Pancreas (tissue), 10 donors: ENCODE data around the gene TM7SF3. TPM values are rescaled to one million over a fixed set of nuclear protein-coding genes. Genes with fewer than 3 reads are reported as not detected.
"Not testable (repeated sequence)": the region's sequence is repeated elsewhere in the genome, so short reads cannot be mapped to it uniquely, and the experiment has no call there.

Source experiments
- ATAC-seq, 4 donors: fragments of 200-7000 bp; cut with Tn5 transposase; one replicate each; pipeline versions ENCODE4 v1.8.0 to v1.9.1; 2020; ENCODE audit warnings: mild to moderate bottlenecking in 4 of 4, moderate library complexity in 4 of 4
- DNase-seq, 6 donors: peaks; one replicate each; pipeline ENCODE4 v3.0.0-alpha.2; 2020
- FAIRE-seq: peaks from 2 replicates; lab custom pipeline; 2012; peaks lifted over from hg19 to GRCh38; lab: Jason Lieb, UNC
- H3K27ac ChIP-seq, 4 donors: fragments of 200-600 bp; sonication (generic); 1 replicate in 3 of 4; 2 replicates in 1 of 4; pipeline versions ENCODE4 v1.5.0 to v1.8.0; 2020
- H3K27me3 ChIP-seq, 4 donors: fragments of 200-600 bp; one replicate each; pipeline ENCODE4 v1.8.0; 2021
- H3K36me3 ChIP-seq, 3 donors: fragments of 200-600 bp; sonication (generic) in 1 of 3; one replicate each; pipeline versions ENCODE4 v1.5.0 to v1.8.0; 2020 to 2021
- H3K4me1 ChIP-seq, 3 donors: fragments of 200-600 bp; one replicate each; pipeline ENCODE4 v1.8.0; 2021
- H3K4me3 ChIP-seq, 4 donors: fragments of 200-600 bp; sonication (generic) in 2 of 4; one replicate each; pipeline versions ENCODE4 v1.5.0 to v1.8.0; 2020 to 2021
- H3K9me3 ChIP-seq, 4 donors: fragments of 200-600 bp; one replicate each; pipeline ENCODE4 v1.8.0; 2021
- WGBS, 2 donors: extraction: QIAGEN DNeasy Blood & Tissue Kit; methylation state at CpG; one replicate each; pipeline ENCODE4 v1.1.7; 2013; 5-methylcytosine and 5-hydroxymethylcytosine counted together
- intact Hi-C, 3 donors: fragments of 100-400 bp; cut with DNase I; formaldehyde crosslinking; loops; one replicate each; pipeline versions ENCODE4 v1.11.1 to v1.14.2; 2022
- polyA plus RNA-seq, 2 donors: library from polyadenylated mRNA; stranded (reverse); fragments of 200-250 nt; gene quantifications; one replicate each; pipeline ENCODE4 v1.2.3, GENCODE V29; 2013
- total RNA-seq, 6 donors: library from RNA; stranded (reverse); fragmentation: NEBNext Ultra II Directional in 4 of 6; extraction: Animal tissue kit (Norgen Biotek cat#: 25700) in 4 of 6; gene quantifications; one replicate each; pipeline versions ENCODE4 v1.2.1 to v1.2.4, GENCODE V29; 2021 to 2023
- TF ChIP-seq, protein P1 (sequence below), 4 donors: fragments of 200-600 bp; sonication (generic) in 3 of 4; IDR thresholded peaks; one replicate each; pipeline versions ENCODE4 v1.5.0 to v1.8.0; 2021; ENCODE audit warnings: antibody characterized with exemption in 4 of 4
- donor health status: healthy with polysubstance abuse.
- donor health status: DM: no; HTN: no; CAD: no; lungs with moderate emphysema.
- donor health status: DM: no; HTN: no; CAD: no.
- donor health status: control.
- donor health status: control.
- donor health status: Bipolar disorder and iron deficiency.
- donor health status: DM: yes; HTN: yes; CAD: no.
- donor health status: DM: no; HTN: no; CAD: no.
- donor health status: DM: no; HTN: no; CAD: no.
- donor health status: DM: yes; HTN: yes; CAD: no.

TM7SF3 gene
- total and polyA plus RNA-seq, 8 donors = 16.8 to 67.6 (median 51.6) TPM

DNA sequence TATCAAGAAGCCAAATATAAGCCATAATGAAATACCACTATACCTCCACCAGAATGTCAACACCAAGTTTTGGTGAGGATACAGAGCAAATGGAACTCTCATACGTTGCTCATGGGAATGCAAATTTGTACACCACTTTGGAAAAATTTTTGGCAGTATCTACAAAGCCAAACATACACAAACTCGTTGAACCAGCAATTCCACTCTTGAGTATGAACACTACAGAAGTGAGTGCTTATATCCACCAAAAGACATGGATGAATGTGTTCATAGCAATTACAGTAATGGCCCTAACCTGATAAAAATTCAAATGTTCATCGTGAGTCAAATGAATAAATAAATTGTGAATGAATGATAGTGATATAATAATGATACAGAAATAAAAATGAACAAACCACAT, 43.4 kb upstream of the TM7SF3 start:
- H3K27me3 ChIP-seq = no peaks in the 10 kb centered on the region
- WGBS, 2 donors = 55 to 66% methylated on average over 3 of the region's 3 CpGs
- DNase-seq = no peak

DNA sequence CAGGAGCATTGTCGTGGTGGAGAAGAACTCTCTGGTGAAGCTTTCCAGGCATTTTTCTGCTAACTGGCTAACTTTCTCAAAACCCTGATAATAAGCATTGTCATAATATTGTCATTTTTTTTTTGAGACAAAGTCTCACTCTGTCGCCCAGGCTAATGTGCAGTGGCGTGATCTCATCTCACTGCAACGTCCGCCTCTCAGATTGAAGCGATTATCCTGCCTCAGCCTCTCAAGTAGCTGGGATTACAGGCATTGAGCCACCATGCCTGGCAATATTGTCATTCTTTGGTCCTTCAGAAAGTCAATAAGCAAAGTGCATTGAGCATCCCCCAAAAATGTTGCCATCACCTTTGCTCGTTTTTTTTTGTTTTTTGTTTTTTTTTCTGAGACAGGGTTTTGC, 41.8 kb upstream of the TM7SF3 start:
- Histone ChIP-seq H3K36me3 (no peaks in the 10 kb centered on the region), H3K27ac (no peak overlapping the region), H3K27me3 (no peaks in the 10 kb centered on the region), H3K4me1 (no peaks in the 10 kb centered on the region), H3K9me3 (no peaks in the 10 kb centered on the region), H3K4me3 (no peak overlapping the region)
- no peak for FAIRE-seq
- intact Hi-C loops = no loop called here
- TF ChIP-seq, protein P1, sequence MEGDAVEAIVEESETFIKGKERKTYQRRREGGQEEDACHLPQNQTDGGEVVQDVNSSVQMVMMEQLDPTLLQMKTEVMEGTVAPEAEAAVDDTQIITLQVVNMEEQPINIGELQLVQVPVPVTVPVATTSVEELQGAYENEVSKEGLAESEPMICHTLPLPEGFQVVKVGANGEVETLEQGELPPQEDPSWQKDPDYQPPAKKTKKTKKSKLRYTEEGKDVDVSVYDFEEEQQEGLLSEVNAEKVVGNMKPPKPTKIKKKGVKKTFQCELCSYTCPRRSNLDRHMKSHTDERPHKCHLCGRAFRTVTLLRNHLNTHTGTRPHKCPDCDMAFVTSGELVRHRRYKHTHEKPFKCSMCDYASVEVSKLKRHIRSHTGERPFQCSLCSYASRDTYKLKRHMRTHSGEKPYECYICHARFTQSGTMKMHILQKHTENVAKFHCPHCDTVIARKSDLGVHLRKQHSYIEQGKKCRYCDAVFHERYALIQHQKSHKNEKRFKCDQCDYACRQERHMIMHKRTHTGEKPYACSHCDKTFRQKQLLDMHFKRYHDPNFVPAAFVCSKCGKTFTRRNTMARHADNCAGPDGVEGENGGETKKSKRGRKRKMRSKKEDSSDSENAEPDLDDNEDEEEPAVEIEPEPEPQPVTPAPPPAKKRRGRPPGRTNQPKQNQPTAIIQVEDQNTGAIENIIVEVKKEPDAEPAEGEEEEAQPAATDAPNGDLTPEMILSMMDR (IDR thresholded peaks at IDR 0.05) = no peak
- no peak for DNase-seq
- WGBS, 2 donors = 78 to 85% methylated on average over 7 of the region's 7 CpGs
- ATAC-seq = no peak

More for the DNA sequence above, 43.4 kb upstream of the TM7SF3 start:
- H3K36me3 ChIP-seq = no peaks in the 10 kb centered on the region
- no peak overlapping the region for H3K27ac ChIP-seq
- ATAC-seq (no peak), FAIRE-seq (no peak)
- no peaks in the 10 kb centered on the region for H3K4me1 ChIP-seq
- TF ChIP-seq, protein P1 (IDR thresholded peaks at IDR 0.05) = no peak
- H3K9me3 ChIP-seq = no peaks in the 10 kb centered on the region
- intact Hi-C loops = no loop called here
- no peak overlapping the region for H3K4me3 ChIP-seq

DNA sequence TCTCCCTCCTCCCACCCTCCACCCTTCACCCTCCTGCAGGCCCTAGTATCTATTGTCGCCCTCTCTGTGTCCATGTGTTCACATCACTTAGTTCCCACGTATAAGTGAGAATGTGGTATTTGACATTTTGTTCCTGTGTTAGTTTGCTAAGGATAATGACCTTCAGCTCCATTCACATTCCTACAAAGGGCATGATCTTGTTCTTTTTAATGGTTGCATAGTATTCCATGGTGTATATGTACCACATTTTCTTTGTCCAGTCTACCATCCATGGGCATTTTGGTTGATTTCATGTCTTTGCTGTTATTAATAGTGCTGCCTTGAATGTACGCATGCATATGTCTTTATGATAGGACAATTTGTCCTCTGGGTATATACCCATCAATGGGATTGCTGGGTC, 38.6 kb upstream of the TM7SF3 start:
- intact Hi-C loops = no loop called here
- Histone ChIP-seq H3K4me1 (no peaks in the 10 kb centered on the region), H3K27me3 (no peaks in the 10 kb centered on the region), H3K9me3 (no peaks in the 10 kb centered on the region), H3K36me3 (no peaks in the 10 kb centered on the region), H3K27ac (no peak overlapping the region), H3K4me3 (no peak overlapping the region)
- TF ChIP-seq, protein P1 (IDR thresholded peaks at IDR 0.05) = no peak
- DNase-seq = no peak
- WGBS, 2 donors = 94 to 98% methylated on average over 3 of the region's 3 CpGs
- no peak for FAIRE-seq
- no peak for ATAC-seq

DNA sequence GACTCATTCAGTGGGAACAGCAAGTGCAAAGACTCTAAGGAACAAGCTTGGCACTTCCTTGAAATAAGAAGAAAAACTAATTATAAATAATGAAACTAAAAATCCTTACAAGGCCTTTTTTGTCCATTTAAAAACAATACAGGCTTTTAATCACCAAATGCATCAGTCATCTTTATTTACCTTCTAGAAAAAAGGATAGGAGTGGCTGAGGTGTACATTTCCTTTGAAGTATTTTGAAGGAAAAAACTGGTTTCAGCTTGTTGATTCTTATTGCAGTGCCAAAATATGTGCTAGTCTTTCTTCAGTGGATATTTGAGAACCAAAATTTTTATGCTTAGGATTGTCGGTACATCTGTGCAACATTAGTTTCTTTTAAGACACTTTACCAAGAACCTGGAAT, 38.0 kb upstream of the TM7SF3 start:
- ATAC-seq (no peak), FAIRE-seq (no peak), DNase-seq (no peak)
- no peaks in the 10 kb centered on the region for H3K36me3 ChIP-seq
- intact Hi-C loops = no loop called here
- no peaks in the 10 kb centered on the region for H3K9me3 ChIP-seq
- no peak overlapping the region for H3K27ac ChIP-seq
- H3K27me3 ChIP-seq = no peaks in the 10 kb centered on the region
- WGBS, 2 donors = 93 to 94% methylated on average over 1 of the region's 1 CpG
- no peak overlapping the region for H3K4me3 ChIP-seq
- TF ChIP-seq, protein P1 (IDR thresholded peaks at IDR 0.05) = no peak
- no peaks in the 10 kb centered on the region for H3K4me1 ChIP-seq

DNA sequence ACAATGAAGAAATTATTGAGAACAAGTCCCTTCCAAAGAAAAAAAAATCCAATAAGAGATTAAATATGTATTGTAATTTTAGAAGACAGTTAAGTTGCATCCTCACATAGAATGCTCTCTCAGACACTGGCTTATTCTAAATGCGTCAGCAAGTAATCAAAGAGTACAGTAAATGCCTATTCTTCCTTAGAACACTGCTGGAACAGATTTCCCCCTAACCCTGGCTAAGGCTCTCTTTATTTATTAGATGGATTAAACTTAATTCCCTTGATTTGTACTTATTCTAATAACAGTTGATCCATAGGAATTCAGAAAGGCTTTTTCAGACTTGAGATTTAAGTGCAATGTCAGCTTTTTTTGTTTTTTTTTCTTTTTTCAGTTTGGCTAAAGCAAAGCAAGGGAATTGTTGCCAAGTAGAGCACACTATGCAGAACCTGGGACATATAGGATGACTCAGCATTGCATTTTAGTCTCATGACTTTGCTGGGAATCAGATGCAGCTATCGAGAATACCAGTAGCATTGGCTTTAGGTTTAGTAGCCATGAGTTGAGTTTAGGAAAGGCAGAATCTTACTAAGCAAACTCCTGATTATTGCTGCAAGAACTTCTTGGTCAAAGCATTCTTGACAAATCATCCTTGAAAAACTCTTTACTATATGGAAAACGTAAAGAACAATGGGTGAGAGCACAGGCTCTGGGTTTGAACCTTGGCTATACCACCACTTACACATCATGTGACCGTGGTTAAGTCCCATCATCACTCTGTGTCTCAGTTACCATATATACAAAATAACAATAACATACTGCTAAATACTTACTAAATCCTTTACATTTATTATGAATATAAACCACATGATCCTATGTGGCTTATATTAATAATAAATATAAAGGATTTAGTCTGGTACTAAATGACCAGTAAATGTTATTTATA, 34.9 kb upstream of the TM7SF3 start:
- 83 to 87% methylated on average over 4 of the region's 4 CpGs for WGBS, 2 donors
- ATAC-seq (no peak), FAIRE-seq (no peak), DNase-seq (no peak)
- Histone ChIP-seq H3K27ac (no peak overlapping the region), H3K9me3 (no peaks in the 10 kb centered on the region), H3K4me1 (no peaks in the 10 kb centered on the region), H3K4me3 (no peak overlapping the region), H3K27me3 (no peaks in the 10 kb centered on the region), H3K36me3 (no peaks in the 10 kb centered on the region)
- TF ChIP-seq, protein P1 (IDR thresholded peaks at IDR 0.05) = no peak
- intact Hi-C loops = no loop called here

DNA sequence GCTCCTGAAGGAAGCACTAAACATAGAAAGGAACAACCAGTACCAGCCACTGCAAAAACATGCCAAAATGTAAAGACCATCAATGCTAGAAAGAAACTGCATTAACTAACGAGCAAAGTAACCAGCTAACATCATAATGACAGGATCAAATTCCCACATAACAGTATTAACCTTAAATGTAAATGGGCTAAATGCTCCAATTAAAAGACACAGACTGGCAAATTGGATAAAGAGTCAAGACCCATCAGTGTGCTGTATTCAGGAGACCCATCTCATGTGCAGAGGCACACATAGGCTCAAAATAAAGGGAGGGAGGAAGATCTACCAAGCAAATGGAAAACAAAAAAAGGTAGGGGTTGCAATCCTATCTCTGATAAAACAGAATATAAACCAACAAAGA, 27.8 kb upstream of the TM7SF3 start:
- H3K36me3 ChIP-seq, H3K4me3 ChIP-seq, H3K27ac ChIP-seq, H3K27me3 ChIP-seq, DNase-seq, FAIRE-seq, H3K4me1 ChIP-seq, H3K9me3 ChIP-seq, ATAC-seq, intact Hi-C loops: not testable (repeated sequence)
- WGBS, 2 donors = 94 to 97% methylated on average over 1 of the region's 1 CpG

DNA sequence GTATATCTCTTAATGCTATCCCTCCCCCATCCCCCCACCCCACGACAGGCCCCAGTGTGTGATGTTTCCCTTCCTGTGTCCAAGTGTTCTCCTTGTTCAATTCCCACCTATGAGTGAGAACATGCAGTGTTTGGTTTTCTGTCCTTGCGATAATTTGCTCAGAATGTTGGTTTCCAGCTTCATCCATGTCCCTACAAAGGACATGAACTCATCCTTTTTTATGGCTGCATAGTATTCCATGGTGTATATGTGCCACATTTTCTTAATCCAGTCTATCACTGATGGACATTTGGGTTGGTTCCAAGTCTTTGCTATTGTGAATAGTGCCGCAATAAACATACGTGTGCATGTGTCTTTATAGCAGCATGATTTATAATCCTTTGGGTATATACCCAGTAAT, 26.5 kb upstream of the TM7SF3 start:
- 94 to 100% methylated on average over 2 of the region's 4 CpGs for WGBS, 2 donors
- H3K9me3 ChIP-seq = not testable (repeated sequence)

More for the DNA sequence above, 26.5 kb upstream of the TM7SF3 start:
- ATAC-seq, intact Hi-C loops, H3K36me3 ChIP-seq, FAIRE-seq, H3K27ac ChIP-seq, H3K4me1 ChIP-seq, DNase-seq, H3K4me3 ChIP-seq, H3K27me3 ChIP-seq: not testable (repeated sequence)
